ENCODE measurements around the gene HOXA3.
A peak's percentile ranks its signal among the peaks of the same experiment; 100 is the strongest.

Gene HOXA3

GRCh38 chr7:27155816-27156507 lies 3.6 kb upstream of the HOXA3 start:
- no peak overlapping the region for H3K27ac ChIP-seq (ENCODE audit: low read depth, low read length)
- peaks cover 99% of the 10 kb centered on the region for H3K27me3 ChIP-seq (ENCODE audit: insufficient read depth, low read length)
- peak overlapping the region; percentile 36; the same call in 1 of the 2 replicates for H3K4me3 ChIP-seq (ENCODE audit: low read depth, low read length)
- no peaks in the 10 kb centered on the region for H3K79me2 ChIP-seq (ENCODE audit: control insufficient read depth, insufficient read depth, low read length, unreplicated experiment)
- H2AFZ ChIP-seq (ENCODE audit: low read length, unreplicated experiment) = no peak overlapping the region
- no peaks in the 10 kb centered on the region for H3K4me1 ChIP-seq (ENCODE audit: control insufficient read depth, insufficient read depth, low read length, unreplicated experiment)
- no peaks in the 10 kb centered on the region for H3K36me3 ChIP-seq (ENCODE audit: insufficient read depth, low read length)

- H3K36me3 ChIP-seq (ENCODE audit: insufficient read depth, low read length) = no peaks in the 10 kb centered on the region
- H2AFZ ChIP-seq (ENCODE audit: low read length, unreplicated experiment) = no peak overlapping the region
- H3K4me3 ChIP-seq (ENCODE audit: low read depth, low read length) = peak overlapping the region; percentile 63; the same call in 1 of the 2 replicates
- no peaks in the 10 kb centered on the region for H3K79me2 ChIP-seq (ENCODE audit: control insufficient read depth, insufficient read depth, low read length, unreplicated experiment)
- no peaks in the 10 kb centered on the region for H3K4me1 ChIP-seq (ENCODE audit: control insufficient read depth, insufficient read depth, low read length, unreplicated experiment)
- peaks cover 98% of the 10 kb centered on the region for H3K27me3 ChIP-seq (ENCODE audit: insufficient read depth, low read length)
- H3K27ac ChIP-seq (ENCODE audit: low read depth, low read length) = no peak overlapping the region
Measured at GRCh38 chr7:27154901-27155815, 2.8 kb upstream of the HOXA3 start.

DNA sequence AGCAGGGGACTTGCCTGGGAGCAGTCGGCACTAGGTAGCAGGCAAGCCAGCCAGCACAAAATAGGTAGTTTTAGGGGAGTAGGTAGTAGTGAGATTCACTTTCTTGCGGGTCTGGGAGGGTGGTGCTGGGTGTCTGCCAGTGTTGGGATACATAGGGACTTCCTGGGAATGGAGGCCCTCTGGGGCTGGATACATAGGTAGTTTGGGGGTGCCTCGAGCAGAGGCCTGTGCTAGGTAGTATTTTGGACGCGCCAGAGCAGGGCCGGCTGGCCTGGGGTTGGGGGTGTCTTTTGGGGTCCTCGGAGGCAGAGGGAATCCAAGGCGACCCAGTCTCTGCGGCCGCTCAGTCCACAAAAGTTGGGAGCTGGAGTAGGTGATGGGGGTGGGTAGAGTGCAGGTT lies 2.0 kb upstream of the HOXA3 start:
- no peaks in the 10 kb centered on the region for H3K79me2 ChIP-seq (ENCODE audit: control insufficient read depth, insufficient read depth, low read length, unreplicated experiment)
- H2AFZ ChIP-seq (ENCODE audit: low read length, unreplicated experiment) = no peak overlapping the region
- H3K36me3 ChIP-seq (ENCODE audit: insufficient read depth, low read length) = no peaks in the 10 kb centered on the region
- no peaks in the 10 kb centered on the region for H3K4me1 ChIP-seq (ENCODE audit: control insufficient read depth, insufficient read depth, low read length, unreplicated experiment)
- peak overlapping the region; percentile 63; the same call in 1 of the 2 replicates for H3K4me3 ChIP-seq (ENCODE audit: low read depth, low read length)
- no peak overlapping the region for H3K27ac ChIP-seq (ENCODE audit: low read depth, low read length)
- peaks cover 98% of the 10 kb centered on the region for H3K27me3 ChIP-seq (ENCODE audit: insufficient read depth, low read length)

DNA sequence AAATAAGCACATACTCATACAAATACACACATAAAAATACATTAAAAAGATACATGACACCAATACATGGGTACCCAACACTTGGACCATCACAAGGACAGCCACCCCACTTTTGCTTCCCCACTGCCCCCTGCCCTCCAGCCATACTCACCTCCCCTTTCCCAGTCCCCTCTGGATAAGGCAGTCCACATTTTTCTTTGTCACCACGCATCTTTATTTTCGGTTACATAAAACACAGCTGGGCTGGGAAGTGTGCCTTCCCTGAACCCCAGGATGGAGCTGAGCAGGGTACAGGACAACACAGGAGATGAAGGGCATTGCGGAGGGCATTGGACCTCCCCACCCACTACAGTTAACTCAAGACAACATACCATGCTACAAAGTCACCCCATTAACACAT lies 1.1 kb upstream of the HOXA3 start:
- no peaks in the 10 kb centered on the region for H3K79me2 ChIP-seq (ENCODE audit: control insufficient read depth, insufficient read depth, low read length, unreplicated experiment)
- no peaks in the 10 kb centered on the region for H3K36me3 ChIP-seq (ENCODE audit: insufficient read depth, low read length)
- no peaks in the 10 kb centered on the region for H3K4me1 ChIP-seq (ENCODE audit: control insufficient read depth, insufficient read depth, low read length, unreplicated experiment)
- H2AFZ ChIP-seq (ENCODE audit: low read length, unreplicated experiment) = no peak overlapping the region
- no peak overlapping the region for H3K4me3 ChIP-seq (ENCODE audit: low read depth, low read length)
- peaks cover 98% of the 10 kb centered on the region for H3K27me3 ChIP-seq (ENCODE audit: insufficient read depth, low read length)
- no peak overlapping the region for H3K27ac ChIP-seq (ENCODE audit: low read depth, low read length)

GRCh38 chr7:27152816-27153442 lies 546 bp upstream of the HOXA3 start:
- no peaks in the 10 kb centered on the region for H3K4me1 ChIP-seq (ENCODE audit: control insufficient read depth, insufficient read depth, low read length, unreplicated experiment)
- peaks cover 98% of the 10 kb centered on the region for H3K27me3 ChIP-seq (ENCODE audit: insufficient read depth, low read length)
- H2AFZ ChIP-seq (ENCODE audit: low read length, unreplicated experiment) = no peak overlapping the region
- no peak overlapping the region for H3K27ac ChIP-seq (ENCODE audit: low read depth, low read length)
- H3K4me3 ChIP-seq (ENCODE audit: low read depth, low read length) = no peak overlapping the region
- H3K79me2 ChIP-seq (ENCODE audit: control insufficient read depth, insufficient read depth, low read length, unreplicated experiment) = no peaks in the 10 kb centered on the region
- H3K36me3 ChIP-seq (ENCODE audit: insufficient read depth, low read length) = no peaks in the 10 kb centered on the region

- Histone ChIP-seq H3K4me1 (ENCODE audit: control insufficient read depth, insufficient read depth, low read length, unreplicated experiment) (no peaks in the 10 kb centered on the region), H3K36me3 (ENCODE audit: insufficient read depth, low read length) (no peaks in the 10 kb centered on the region), H3K27ac (ENCODE audit: low read depth, low read length) (no peak overlapping the region), H2AFZ (ENCODE audit: low read length, unreplicated experiment) (no peak overlapping the region), H3K27me3 (ENCODE audit: insufficient read depth, low read length) (peaks cover 98% of the 10 kb centered on the region), H3K79me2 (ENCODE audit: control insufficient read depth, insufficient read depth, low read length, unreplicated experiment) (no peaks in the 10 kb centered on the region), H3K4me3 (ENCODE audit: low read depth, low read length) (peak overlapping the region; percentile 53)
Measured at GRCh38 chr7:27151341-27151930, 947 bp downstream of the HOXA3 start.

- Histone ChIP-seq H3K79me2 (ENCODE audit: control insufficient read depth, insufficient read depth, low read length, unreplicated experiment) (no peaks in the 10 kb centered on the region), H3K27me3 (ENCODE audit: insufficient read depth, low read length) (peaks cover 98% of the 10 kb centered on the region), H3K36me3 (ENCODE audit: insufficient read depth, low read length) (no peaks in the 10 kb centered on the region), H3K4me3 (ENCODE audit: low read depth, low read length) (peak overlapping the region; percentile 53), H3K27ac (ENCODE audit: low read depth, low read length) (no peak overlapping the region), H2AFZ (ENCODE audit: low read length, unreplicated experiment) (no peak overlapping the region), H3K4me1 (ENCODE audit: control insufficient read depth, insufficient read depth, low read length, unreplicated experiment) (no peaks in the 10 kb centered on the region)
Measured at GRCh38 chr7:27150568-27151340, 1.6 kb downstream of the HOXA3 start.

GRCh38 chr7:27149842-27150567 lies 2.4 kb downstream of the HOXA3 start:
- Histone ChIP-seq H3K4me1 (ENCODE audit: control insufficient read depth, insufficient read depth, low read length, unreplicated experiment) (no peaks in the 10 kb centered on the region), H2AFZ (ENCODE audit: low read length, unreplicated experiment) (no peak overlapping the region), H3K36me3 (ENCODE audit: insufficient read depth, low read length) (no peaks in the 10 kb centered on the region), H3K27me3 (ENCODE audit: insufficient read depth, low read length) (peaks cover 98% of the 10 kb centered on the region), H3K79me2 (ENCODE audit: control insufficient read depth, insufficient read depth, low read length, unreplicated experiment) (no peaks in the 10 kb centered on the region), H3K27ac (ENCODE audit: low read depth, low read length) (no peak overlapping the region), H3K4me3 (ENCODE audit: low read depth, low read length) (peak overlapping the region; percentile 53; the same call in 1 of the 2 replicates)

GRCh38 chr7:27148756-27149641 lies 3.4 kb downstream of the HOXA3 start:
- Histone ChIP-seq H3K79me2 (ENCODE audit: control insufficient read depth, insufficient read depth, low read length, unreplicated experiment) (no peaks in the 10 kb centered on the region), H3K4me1 (ENCODE audit: control insufficient read depth, insufficient read depth, low read length, unreplicated experiment) (no peaks in the 10 kb centered on the region), H2AFZ (ENCODE audit: low read length, unreplicated experiment) (no peak overlapping the region), H3K36me3 (ENCODE audit: insufficient read depth, low read length) (no peaks in the 10 kb centered on the region), H3K27ac (ENCODE audit: low read depth, low read length) (no peak overlapping the region), H3K4me3 (ENCODE audit: low read depth, low read length) (no peak overlapping the region), H3K27me3 (ENCODE audit: insufficient read depth, low read length) (peaks cover 98% of the 10 kb centered on the region)

Data from ACC112 (cell line).